HepG2 (cell line): Measurements from ENCODE around the gene TCEANC2. TPM values are rescaled to one million over a fixed set of nuclear protein-coding genes. Genes with fewer than 3 reads are reported as not detected.

Source experiments
- ELF4 ChIP-seq: sonication (generic); formaldehyde crosslinking; IDR thresholded peaks from 2 replicates; pipeline ENCODE4 v1.5.0; 2020; ENCODE audit warnings: missing genetic modification reagents, mild to moderate bottlenecking, moderate library complexity, borderline replicate concordance
- ZNF510 ChIP-seq: sonication (generic); formaldehyde crosslinking; IDR thresholded peaks from 2 replicates; pipeline ENCODE4 v1.4.0; 2020; ENCODE audit warnings: low read depth, mild to moderate bottlenecking, missing genetic modification reagents
- polyA plus RNA-seq, 8 experiments: library from polyadenylated mRNA; depleted of rRNA in 3 of 8; stranded (reverse) in 7 of 8; unstranded in 1 of 8; fragments of >200 nt; fragmentation: Illumina TruSeq in 4 of 8; extraction: Trizol in 4 of 8; gene quantifications; 2 replicates each; pipeline versions ENCODE4 v1.2.1 to v1.2.3, GENCODE V29; 2011 to 2016; ENCODE audit warnings: low read depth in 4 of 8, missing spikeins in 1 of 8, mixed read lengths in 1 of 8; ENCODE audit not compliant: insufficient read depth in 1 of 8
- total RNA-seq, 5 experiments: library from RNA; depleted of rRNA; stranded (reverse); fragments of >200 nt; fragmentation: Illumina TruSeq; extraction: Trizol; gene quantifications; 2 replicates each; pipeline ENCODE4 v1.2.3, GENCODE V29; 2016; ENCODE audit warnings: low read depth in 1 of 5
- TF ChIP-seq, protein P1 (sequence below), 2 experiments: fragments of 450-650 bp in 1 of 2; sonication (generic) in 1 of 2; formaldehyde crosslinking in 1 of 2; IDR thresholded peaks; 2 replicates each; pipeline versions ENCODE4 v1.6.1 to v1.8.0; 2016 to 2022; ENCODE audit warnings: antibody characterized with exemption in 1 of 2, mild to moderate bottlenecking in 1 of 2, missing genetic modification reagents in 1 of 2
- TF ChIP-seq, protein P2 (sequence below): sonication (generic); formaldehyde crosslinking; IDR thresholded peaks from 2 replicates; pipeline ENCODE4 v1.5.0; 2020; ENCODE audit warnings: mild to moderate bottlenecking, missing genetic modification reagents

TCEANC2 gene
- total and polyA plus RNA-seq, 2 of the 13 experiments (the other 11 are each of a cell fraction or from before 2014, with no cell fraction given), result 3.8 to 5.0 TPM

DNA sequence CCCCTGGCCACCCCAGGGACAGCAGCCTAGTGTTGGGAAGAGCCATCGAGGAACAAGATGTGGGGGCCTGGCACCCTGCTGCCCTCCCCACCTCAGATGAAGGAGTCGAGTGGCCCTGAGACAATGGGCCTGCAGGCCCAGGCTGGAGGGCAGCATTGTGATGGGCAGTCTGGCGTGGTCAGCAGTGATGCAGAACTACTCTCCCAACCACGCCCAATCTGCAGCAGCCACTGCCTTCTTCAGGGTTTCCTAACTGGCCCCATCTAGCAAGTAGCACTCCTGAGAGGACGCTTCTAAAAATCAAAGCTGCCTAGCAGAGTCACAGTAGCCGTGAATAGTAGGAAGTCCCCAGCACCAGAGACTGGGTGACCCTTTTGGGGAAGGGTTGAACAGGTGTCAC, 80.9 kb downstream of the TCEANC2 start (continued):
- TF ChIP-seq, protein P1, sequence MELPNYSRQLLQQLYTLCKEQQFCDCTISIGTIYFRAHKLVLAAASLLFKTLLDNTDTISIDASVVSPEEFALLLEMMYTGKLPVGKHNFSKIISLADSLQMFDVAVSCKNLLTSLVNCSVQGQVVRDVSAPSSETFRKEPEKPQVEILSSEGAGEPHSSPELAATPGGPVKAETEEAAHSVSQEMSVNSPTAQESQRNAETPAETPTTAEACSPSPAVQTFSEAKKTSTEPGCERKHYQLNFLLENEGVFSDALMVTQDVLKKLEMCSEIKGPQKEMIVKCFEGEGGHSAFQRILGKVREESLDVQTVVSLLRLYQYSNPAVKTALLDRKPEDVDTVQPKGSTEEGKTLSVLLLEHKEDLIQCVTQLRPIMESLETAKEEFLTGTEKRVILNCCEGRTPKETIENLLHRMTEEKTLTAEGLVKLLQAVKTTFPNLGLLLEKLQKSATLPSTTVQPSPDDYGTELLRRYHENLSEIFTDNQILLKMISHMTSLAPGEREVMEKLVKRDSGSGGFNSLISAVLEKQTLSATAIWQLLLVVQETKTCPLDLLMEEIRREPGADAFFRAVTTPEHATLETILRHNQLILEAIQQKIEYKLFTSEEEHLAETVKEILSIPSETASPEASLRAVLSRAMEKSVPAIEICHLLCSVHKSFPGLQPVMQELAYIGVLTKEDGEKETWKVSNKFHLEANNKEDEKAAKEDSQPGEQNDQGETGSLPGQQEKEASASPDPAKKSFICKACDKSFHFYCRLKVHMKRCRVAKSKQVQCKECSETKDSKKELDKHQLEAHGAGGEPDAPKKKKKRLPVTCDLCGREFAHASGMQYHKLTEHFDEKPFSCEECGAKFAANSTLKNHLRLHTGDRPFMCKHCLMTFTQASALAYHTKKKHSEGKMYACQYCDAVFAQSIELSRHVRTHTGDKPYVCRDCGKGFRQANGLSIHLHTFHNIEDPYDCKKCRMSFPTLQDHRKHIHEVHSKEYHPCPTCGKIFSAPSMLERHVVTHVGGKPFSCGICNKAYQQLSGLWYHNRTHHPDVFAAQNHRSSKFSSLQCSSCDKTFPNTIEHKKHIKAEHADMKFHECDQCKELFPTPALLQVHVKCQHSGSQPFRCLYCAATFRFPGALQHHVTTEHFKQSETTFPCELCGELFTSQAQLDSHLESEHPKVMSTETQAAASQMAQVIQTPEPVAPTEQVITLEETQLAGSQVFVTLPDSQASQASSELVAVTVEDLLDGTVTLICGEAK (IDR thresholded peaks at IDR 0.05), result no peak
- TF ChIP-seq, protein P1 (CRISPR knock-in tag; IDR thresholded peaks at IDR 0.05), result no peak
- TF ChIP-seq, protein P2, sequence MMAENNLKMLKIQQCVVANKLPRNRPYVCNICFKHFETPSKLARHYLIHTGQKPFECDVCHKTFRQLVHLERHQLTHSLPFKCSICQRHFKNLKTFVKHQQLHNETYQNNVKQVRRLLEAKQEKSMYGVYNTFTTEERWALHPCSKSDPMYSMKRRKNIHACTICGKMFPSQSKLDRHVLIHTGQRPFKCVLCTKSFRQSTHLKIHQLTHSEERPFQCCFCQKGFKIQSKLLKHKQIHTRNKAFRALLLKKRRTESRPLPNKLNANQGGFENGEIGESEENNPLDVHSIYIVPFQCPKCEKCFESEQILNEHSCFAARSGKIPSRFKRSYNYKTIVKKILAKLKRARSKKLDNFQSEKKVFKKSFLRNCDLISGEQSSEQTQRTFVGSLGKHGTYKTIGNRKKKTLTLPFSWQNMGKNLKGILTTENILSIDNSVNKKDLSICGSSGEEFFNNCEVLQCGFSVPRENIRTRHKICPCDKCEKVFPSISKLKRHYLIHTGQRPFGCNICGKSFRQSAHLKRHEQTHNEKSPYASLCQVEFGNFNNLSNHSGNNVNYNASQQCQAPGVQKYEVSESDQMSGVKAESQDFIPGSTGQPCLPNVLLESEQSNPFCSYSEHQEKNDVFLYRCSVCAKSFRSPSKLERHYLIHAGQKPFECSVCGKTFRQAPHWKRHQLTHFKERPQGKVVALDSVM (CRISPR knock-in tag), result no peak
- TF ChIP-seq ELF4 (CRISPR knock-in tag) (no peak), ZNF510 (no peak)
